Lower leg skin (tissue), 4 donors: ENCODE results near the gene DNAJC10. TPM values are rescaled to one million over a fixed set of nuclear protein-coding genes. Genes with fewer than 3 reads are reported as not detected.
"Not testable (repeated sequence)": the region's sequence is repeated elsewhere in the genome, so short reads cannot be mapped to it uniquely, and the experiment has no call there.

ENCODE experiments used
- DNase-seq, 2 donors: peaks; one replicate each; pipeline ENCODE4 v3.0.0-alpha.2; 2019; ENCODE audit warnings: low spot score in 2 of 2
- H3K4me3 ChIP-seq: fragments of 200-600 bp; sonication (generic); 2 replicates; pipeline ENCODE4 v1.5.1; 2017; ENCODE audit warnings: mild to moderate bottlenecking, low read depth; ENCODE audit not compliant: poor library complexity, severe bottlenecking
- CTCF ChIP-seq, 3 donors: fragments of 450-650 bp; IDR thresholded peaks; one replicate each; pipeline ENCODE4 v1.5.1; 2016; ENCODE audit warnings: antibody characterized with exemption in 3 of 3, mild to moderate bottlenecking in 3 of 3, moderate library complexity in 2 of 3
- POLR2A ChIP-seq, 2 donors: fragments of 450-650 bp; IDR thresholded peaks; one replicate each; pipeline ENCODE4 v1.6.1; 2016 to 2017; ENCODE audit warnings: antibody characterized with exemption in 2 of 2, mild to moderate bottlenecking in 1 of 2, moderate library complexity in 1 of 2
- WGBS, 2 donors: methylation state at CpG; one replicate each; pipeline ENCODE4 v1.1.5; 2018; 5-methylcytosine and 5-hydroxymethylcytosine counted together
- intact Hi-C: fragments of 100-400 bp; cut with DNase I; formaldehyde crosslinking; loops from one replicate; pipeline ENCODE4 v1.15.0; 2023; ENCODE audit warnings: low total_unique reads
- total RNA-seq, 4 donors: library from RNA; depleted of rRNA; stranded (reverse); fragments of >200 nt; gene quantifications; one replicate each; pipeline ENCODE4 v1.1.0, GENCODE V29; 2016

DNAJC10 gene
- total RNA-seq, 4 donors from 2014 or later: 13.3 to 29.2 (median 18.9) TPM

DNA sequence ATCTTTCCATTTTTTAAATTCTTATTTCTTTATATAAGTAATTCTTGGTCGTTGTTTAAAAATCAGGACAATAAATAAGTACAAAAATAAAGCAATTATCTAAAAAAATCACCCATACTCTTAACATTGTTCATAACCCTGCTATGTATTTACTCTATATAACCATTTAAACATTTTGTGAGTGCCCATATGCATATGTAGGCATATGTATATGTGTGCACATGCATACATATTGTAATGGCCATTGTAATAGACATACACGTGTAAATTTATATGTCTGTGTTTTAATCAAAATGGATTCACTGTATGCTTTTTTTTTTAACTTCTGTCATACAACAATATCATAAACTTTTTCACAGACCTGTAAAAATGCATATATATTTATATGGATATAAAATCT, 25.6 kb downstream of the DNAJC10 start:
- intact Hi-C loops: no loop called here
- no peak overlapping the region for H3K4me3 ChIP-seq
- TF ChIP-seq POLR2A (IDR thresholded peaks at IDR 0.05): no peak
- TF ChIP-seq CTCF (IDR thresholded peaks at IDR 0.05): no peak
- 92 to 95% methylated on average over 2 of the region's 2 CpGs for WGBS, 2 donors
- no peak for DNase-seq

DNA sequence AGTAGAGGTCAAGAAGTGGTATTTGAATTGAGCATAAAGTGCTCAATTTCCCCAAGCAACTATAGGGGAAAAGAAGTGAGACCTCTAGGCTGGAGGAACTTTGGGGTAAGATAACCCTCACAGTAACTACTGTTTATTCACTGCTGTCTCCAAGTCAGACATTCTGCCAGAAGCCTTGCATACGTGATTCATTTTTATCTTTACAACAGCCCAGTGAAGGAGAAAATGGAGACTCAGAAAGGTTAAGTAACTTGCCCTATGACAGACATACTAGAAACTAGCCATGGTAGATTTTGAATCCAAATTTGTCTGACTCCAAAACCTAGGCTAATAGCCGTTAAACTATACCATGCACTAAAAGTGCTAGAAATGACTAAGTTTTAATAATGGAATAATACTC, 28.4 kb downstream of the DNAJC10 start:
- TF ChIP-seq CTCF (IDR thresholded peaks at IDR 0.05) (no peak), POLR2A (IDR thresholded peaks at IDR 0.05) (no peak)
- H3K4me3 ChIP-seq: no peak overlapping the region
- DNase-seq: no peak
- 82 to 85% methylated on average over 2 of the region's 2 CpGs for WGBS, 2 donors
- intact Hi-C loops: no loop called here

GRCh38 chr2:182745061-182745460, 29.0 kb downstream of the DNAJC10 start:
- intact Hi-C loops: no loop called here
- no peak for DNase-seq
- TF ChIP-seq POLR2A (IDR thresholded peaks at IDR 0.05): no peak
- no peak for TF ChIP-seq CTCF (IDR thresholded peaks at IDR 0.05)
- no peak overlapping the region for H3K4me3 ChIP-seq
- 81 to 88% methylated on average over 2 of the region's 2 CpGs for WGBS, 2 donors

DNA sequence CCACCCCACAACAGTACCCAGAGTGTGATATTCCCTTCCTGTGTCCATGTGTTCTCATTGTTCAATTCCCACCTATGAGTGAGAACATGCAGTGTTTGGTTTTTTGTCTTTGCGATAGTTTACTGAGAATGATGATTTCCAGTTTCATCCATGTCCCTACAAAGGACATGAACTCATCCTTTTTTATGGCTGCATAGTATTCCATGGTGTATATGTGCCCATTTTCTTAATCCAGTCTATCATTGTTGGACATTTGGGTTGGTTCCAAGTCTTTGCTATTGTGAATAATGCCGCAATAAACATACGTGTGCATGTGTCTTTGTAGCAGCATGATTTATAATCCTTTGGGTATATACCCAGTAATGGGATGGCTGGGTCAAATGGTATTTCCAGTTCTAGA, 29.8 kb downstream of the DNAJC10 start:
- DNase-seq, intact Hi-C loops, H3K4me3 ChIP-seq: not testable (repeated sequence)
- WGBS, 2 donors: 96 to 99% methylated on average over 3 of the region's 3 CpGs

GRCh38 chr2:182754231-182754630, 38.2 kb downstream of the DNAJC10 start:
- no peak for DNase-seq
- intact Hi-C loops: no loop called here
- no peak overlapping the region for H3K4me3 ChIP-seq
- TF ChIP-seq CTCF (IDR thresholded peaks at IDR 0.05) (no peak), POLR2A (IDR thresholded peaks at IDR 0.05) (no peak)

DNA sequence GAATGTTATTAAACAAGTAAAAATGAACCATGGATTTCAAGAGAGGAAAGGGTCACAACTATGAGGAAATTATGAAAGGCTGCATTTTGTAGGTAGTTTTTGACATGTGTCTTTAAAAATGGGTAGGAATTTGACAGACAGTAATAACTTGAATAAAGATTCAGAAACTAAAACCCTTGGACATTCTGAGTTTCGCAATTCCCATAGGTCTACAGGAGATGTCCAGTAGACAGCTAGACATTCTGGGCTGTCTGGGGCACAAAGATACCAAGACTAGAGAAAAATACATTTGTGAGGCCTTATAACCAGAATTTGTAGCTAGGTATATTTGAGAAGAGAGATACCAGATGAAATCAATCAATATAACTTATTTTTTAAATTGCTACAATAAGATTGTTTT, 42.3 kb downstream of the DNAJC10 start:
- no peak for TF ChIP-seq CTCF (IDR thresholded peaks at IDR 0.05)
- no peak for TF ChIP-seq POLR2A (IDR thresholded peaks at IDR 0.05)
- H3K4me3 ChIP-seq: no peak overlapping the region
- DNase-seq: no peak
- 48 to 90% methylated on average over 1 of the region's 1 CpG for WGBS, 2 donors
- intact Hi-C loops: loop anchor here (5.0 kb wide), 1 partner anchor 436 kb away; no protein-coding TSS in a partner anchor
